ENCODE measurements around the gene ITFG1.

The ITFG1 gene

GRCh38 chr16:47125757-47126156, 335.1 kb downstream of the ITFG1 start:
- TF ChIP-seq TAF1 (IDR thresholded peaks at IDR 0.05; ENCODE audit: borderline replicate concordance, insufficient read depth, low read length), result no peak

GRCh38 chr16:47113130-47113529, 347.7 kb downstream of the ITFG1 start:
- TF ChIP-seq SIN3A (IDR thresholded peaks at IDR 0.05; ENCODE audit: borderline replicate concordance, insufficient read depth, low read length) (no peak), POLR2AphosphoS5 (IDR thresholded peaks at IDR 0.05; ENCODE audit: low read depth, low read length) (no peak), TAF1 (IDR thresholded peaks at IDR 0.05; ENCODE audit: borderline replicate concordance, insufficient read depth, low read length) (no peak), FOXP2 (optimal IDR thresholded peaks at IDR 0.05; ENCODE audit: borderline replicate concordance, extremely low read depth, extremely low read length, insufficient read depth) (no peak)
- TF ChIP-seq, protein P1, sequence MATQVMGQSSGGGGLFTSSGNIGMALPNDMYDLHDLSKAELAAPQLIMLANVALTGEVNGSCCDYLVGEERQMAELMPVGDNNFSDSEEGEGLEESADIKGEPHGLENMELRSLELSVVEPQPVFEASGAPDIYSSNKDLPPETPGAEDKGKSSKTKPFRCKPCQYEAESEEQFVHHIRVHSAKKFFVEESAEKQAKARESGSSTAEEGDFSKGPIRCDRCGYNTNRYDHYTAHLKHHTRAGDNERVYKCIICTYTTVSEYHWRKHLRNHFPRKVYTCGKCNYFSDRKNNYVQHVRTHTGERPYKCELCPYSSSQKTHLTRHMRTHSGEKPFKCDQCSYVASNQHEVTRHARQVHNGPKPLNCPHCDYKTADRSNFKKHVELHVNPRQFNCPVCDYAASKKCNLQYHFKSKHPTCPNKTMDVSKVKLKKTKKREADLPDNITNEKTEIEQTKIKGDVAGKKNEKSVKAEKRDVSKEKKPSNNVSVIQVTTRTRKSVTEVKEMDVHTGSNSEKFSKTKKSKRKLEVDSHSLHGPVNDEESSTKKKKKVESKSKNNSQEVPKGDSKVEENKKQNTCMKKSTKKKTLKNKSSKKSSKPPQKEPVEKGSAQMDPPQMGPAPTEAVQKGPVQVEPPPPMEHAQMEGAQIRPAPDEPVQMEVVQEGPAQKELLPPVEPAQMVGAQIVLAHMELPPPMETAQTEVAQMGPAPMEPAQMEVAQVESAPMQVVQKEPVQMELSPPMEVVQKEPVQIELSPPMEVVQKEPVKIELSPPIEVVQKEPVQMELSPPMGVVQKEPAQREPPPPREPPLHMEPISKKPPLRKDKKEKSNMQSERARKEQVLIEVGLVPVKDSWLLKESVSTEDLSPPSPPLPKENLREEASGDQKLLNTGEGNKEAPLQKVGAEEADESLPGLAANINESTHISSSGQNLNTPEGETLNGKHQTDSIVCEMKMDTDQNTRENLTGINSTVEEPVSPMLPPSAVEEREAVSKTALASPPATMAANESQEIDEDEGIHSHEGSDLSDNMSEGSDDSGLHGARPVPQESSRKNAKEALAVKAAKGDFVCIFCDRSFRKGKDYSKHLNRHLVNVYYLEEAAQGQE (IDR thresholded peaks at IDR 0.05; ENCODE audit: insufficient read depth in 1 of 2, low read depth in 2 of 2, low read length in 2 of 2), result no peak

- TF ChIP-seq TAF1 (IDR thresholded peaks at IDR 0.05; ENCODE audit: borderline replicate concordance, insufficient read depth, low read length) (no peak), POLR2AphosphoS5 (IDR thresholded peaks at IDR 0.05; ENCODE audit: low read depth, low read length) (no peak), FOXP2 (optimal IDR thresholded peaks at IDR 0.05; ENCODE audit: borderline replicate concordance, extremely low read depth, extremely low read length, insufficient read depth) (no peak), SIN3A (IDR thresholded peaks at IDR 0.05; ENCODE audit: borderline replicate concordance, insufficient read depth, low read length) (no peak)
- TF ChIP-seq, protein P1 (IDR thresholded peaks at IDR 0.05; ENCODE audit: insufficient read depth in 1 of 2, low read depth in 2 of 2, low read length in 2 of 2), result no peak
Measured at GRCh38 chr16:47110939-47111338, 349.9 kb downstream of the ITFG1 start.

- TF ChIP-seq TAF1 (IDR thresholded peaks at IDR 0.05; ENCODE audit: borderline replicate concordance, insufficient read depth, low read length), result no peak
- TF ChIP-seq, protein P1 (IDR thresholded peaks at IDR 0.05; ENCODE audit: insufficient read depth in 1 of 2, low read depth in 2 of 2, low read length in 2 of 2), result no peak
- no peak for TF ChIP-seq SIN3A (IDR thresholded peaks at IDR 0.05; ENCODE audit: borderline replicate concordance, insufficient read depth, low read length)
- TF ChIP-seq FOXP2 (optimal IDR thresholded peaks at IDR 0.05; ENCODE audit: borderline replicate concordance, extremely low read depth, extremely low read length, insufficient read depth), result no peak
- no peak for TF ChIP-seq POLR2AphosphoS5 (IDR thresholded peaks at IDR 0.05; ENCODE audit: low read depth, low read length)
Measured at GRCh38 chr16:47109361-47109760, 351.5 kb downstream of the ITFG1 start.
